ENCODE data around the gene RAB40B.

DNA sequence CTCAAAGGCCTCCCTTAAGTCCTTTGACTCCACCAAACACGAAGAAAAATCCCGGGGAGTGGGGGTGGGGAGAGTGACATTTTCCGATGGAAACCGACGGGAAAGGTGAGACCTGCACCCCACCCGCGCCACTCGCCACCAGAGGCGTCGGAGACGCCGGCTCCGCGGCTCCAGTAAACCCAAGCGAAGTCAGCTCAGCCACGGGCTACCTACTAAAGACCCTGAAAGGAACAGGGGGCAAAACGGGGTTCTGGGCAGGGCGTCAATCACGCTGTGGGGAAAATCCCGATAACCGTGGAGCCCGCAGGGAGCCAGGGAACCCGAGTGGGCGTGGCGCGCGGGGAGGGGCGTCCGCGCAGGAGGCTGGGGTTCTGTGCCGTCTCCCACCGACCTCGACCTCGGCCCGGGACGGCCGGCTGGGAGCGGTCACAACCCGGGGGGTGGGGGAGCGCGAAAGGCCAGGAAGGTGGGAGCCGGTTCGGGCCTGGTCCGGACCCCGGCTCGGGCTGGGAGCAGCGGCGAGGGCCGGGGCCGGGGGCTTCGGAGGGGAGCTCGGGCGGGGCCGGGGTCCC, 50.8 kb downstream of the RAB40B start:
- TF ChIP-seq POLR2A (IDR thresholded peaks at IDR 0.05; ENCODE audit: low read depth, low read length) (no peak; the same call in 1 of the 2 replicates), CTCF (conservative IDR thresholded peaks at IDR 0.05; ENCODE audit: low read depth, low read length) (no peak), SMC3 (IDR thresholded peaks at IDR 0.05; ENCODE audit: low read depth, low read length) (no peak), MAFK (IDR thresholded peaks at IDR 0.05; ENCODE audit: low read depth, low read length) (no peak), RFX5 (IDR thresholded peaks at IDR 0.05; ENCODE audit: low read depth, low read length) (no peak), RCOR1 (IDR thresholded peaks at IDR 0.05; ENCODE audit: insufficient replicate concordance, low read length) (no peak)
- TF ChIP-seq, protein P1, sequence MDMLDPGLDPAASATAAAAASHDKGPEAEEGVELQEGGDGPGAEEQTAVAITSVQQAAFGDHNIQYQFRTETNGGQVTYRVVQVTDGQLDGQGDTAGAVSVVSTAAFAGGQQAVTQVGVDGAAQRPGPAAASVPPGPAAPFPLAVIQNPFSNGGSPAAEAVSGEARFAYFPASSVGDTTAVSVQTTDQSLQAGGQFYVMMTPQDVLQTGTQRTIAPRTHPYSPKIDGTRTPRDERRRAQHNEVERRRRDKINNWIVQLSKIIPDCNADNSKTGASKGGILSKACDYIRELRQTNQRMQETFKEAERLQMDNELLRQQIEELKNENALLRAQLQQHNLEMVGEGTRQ (IDR thresholded peaks at IDR 0.05; ENCODE audit: low read depth, low read length) = no peak
